Measurements from ENCODE around the gene STX8.

STX8 gene

GRCh38 chr17:9291912-9292560 lies 283.6 kb downstream of the STX8 start:
- DNase-seq (peak; percentile 66), ATAC-seq (peak; percentile 56)

GRCh38 chr17:9290226-9290613 lies 285.4 kb downstream of the STX8 start:
- no peak for DNase-seq
- ATAC-seq = no peak

GRCh38 chr17:9287306-9287705 lies 288.3 kb downstream of the STX8 start:
- ATAC-seq = no peak
- DNase-seq = no peak

- ATAC-seq (no peak), DNase-seq (no peak)
Measured at GRCh38 chr17:9286434-9286833, 289.2 kb downstream of the STX8 start.

GRCh38 chr17:9285602-9286427 lies 289.8 kb downstream of the STX8 start:
- ATAC-seq (no peak), DNase-seq (no peak)

- DNase-seq (no peak), ATAC-seq (no peak)
Measured at GRCh38 chr17:9284884-9285283, 290.7 kb downstream of the STX8 start.

- no peak for DNase-seq
- no peak for ATAC-seq
Measured at GRCh38 chr17:9283909-9284308, 291.7 kb downstream of the STX8 start.

GRCh38 chr17:9279893-9280292 lies 295.7 kb downstream of the STX8 start:
- no peak for DNase-seq
- no peak for ATAC-seq

- DNase-seq (no peak), ATAC-seq (no peak)
Measured at GRCh38 chr17:9274973-9275372, 300.6 kb downstream of the STX8 start.

- DNase-seq = peak; percentile 51
- peak; percentile 94 for ATAC-seq
Measured at GRCh38 chr17:9273428-9274391, 301.9 kb downstream of the STX8 start.

GRCh38 chr17:9272501-9273200 lies 303.0 kb downstream of the STX8 start:
- no peak for DNase-seq
- ATAC-seq = no peak

GRCh38 chr17:9271989-9272388 lies 303.6 kb downstream of the STX8 start:
- ATAC-seq (no peak), DNase-seq (no peak)

GRCh38 chr17:9270921-9271320 lies 304.7 kb downstream of the STX8 start:
- ATAC-seq (no peak), DNase-seq (no peak)

- DNase-seq (no peak), ATAC-seq (no peak)
Measured at GRCh38 chr17:9269350-9270035, 306.1 kb downstream of the STX8 start.

GRCh38 chr17:9268546-9268945 lies 307.1 kb downstream of the STX8 start:
- ATAC-seq = no peak
- DNase-seq = no peak

GRCh38 chr17:9266697-9267117 lies 308.9 kb downstream of the STX8 start:
- DNase-seq = no peak
- ATAC-seq = no peak

GRCh38 chr17:9266031-9266680 lies 309.5 kb downstream of the STX8 start:
- ATAC-seq (no peak), DNase-seq (no peak)

GRCh38 chr17:9261081-9262012 lies 314.3 kb downstream of the STX8 start:
- no peak for DNase-seq
- no peak for ATAC-seq

GRCh38 chr17:9259419-9259818 lies 316.2 kb downstream of the STX8 start:
- ATAC-seq = no peak
- no peak for DNase-seq

Data from stimulated activated naive CD8-positive, alpha-beta T cell treated with anti-CD3 and anti-CD28 coated beads, Interleukin-15, Interleukin-2, amounts not matched to agents 100 U/mL and 50 U/mL, for 24 hours (primary cell).